ENCODE measurements around the gene TTR. TPM values are rescaled to one million over a fixed set of nuclear protein-coding genes. Genes with fewer than 3 reads are reported as not detected.

TTR gene
- total and polyA plus RNA-seq, 2 of the 13 experiments (the other 11 are each of a cell fraction or from before 2014, with no cell fraction given) = 91.3 to 496 TPM

GRCh38 chr18:31607384-31607783 lies 15.7 kb downstream of the TTR start:
- CTCF ChIA-PET (ENCODE audit: low intra/inter-chr PET ratio, low total read pairs) = no interaction called here
- peak; percentile 23 for DNase-seq (ENCODE audit: low spot score)
- Histone ChIP-seq H3K79me2 (ENCODE audit: insufficient read depth, low read length) (no peaks in the 10 kb centered on the region), H3K27me3 (ENCODE audit: control insufficient read depth in 1 of 2, insufficient read depth in 2 of 2, low read length in 2 of 2) (no peaks in the 10 kb centered on the region), H3K4me3 (replicated peaks in 1 of 3; ENCODE audit: insufficient read depth in 1 of 3, low read depth in 2 of 3, low read length in 3 of 3) (no peak overlapping the region), H2AFZ (ENCODE audit: low read length) (no peak overlapping the region), H3K27ac (ENCODE audit: extremely low read length, insufficient read depth, low read length) (peak overlapping the region; percentile 67), H3K9me3 (ENCODE audit: low read length) (no peaks in the 10 kb centered on the region), H4K20me1 (ENCODE audit: insufficient read depth, low read length) (no peaks in the 10 kb centered on the region), H3K9ac (ENCODE audit: insufficient read depth, low read depth, low read length) (no peak overlapping the region; the same call in 1 of the 2 replicates), H3K36me3 (replicated peaks in 1 of 2; ENCODE audit: control insufficient read depth in 1 of 2, insufficient read depth in 2 of 2, low read length in 2 of 2) (no peaks in the 10 kb centered on the region), H3K4me1 (ENCODE audit: insufficient read depth, low read length) (peaks cover 76% of the 10 kb centered on the region), H3K4me2 (ENCODE audit: low read depth, low read length) (peak overlapping the region; percentile 56)
- ATAC-seq = peak; percentile 70
- WGBS (ENCODE audit: low lambda C conversion rate) = 6% methylated on average over 5 of the region's 5 CpGs
- FAIRE-seq = no peak
- intact Hi-C loops (cut with micrococcal nuclease; ENCODE audit: unreplicated experiment) = loop anchor here (10.0 kb wide), 1 partner anchor 207 kb away; no protein-coding TSS in a partner anchor
- in situ Hi-C loops (cut with HindIII; ENCODE audit: extremely low pct_ligation_motif_present, low pct_unique_long_range_greater_than_20kb) = no loop called here
- BruUV-seq (replicated peaks) = no TSS peak
- POLR2A ChIA-PET = interaction anchor here (0.7 to 2.2 kb wide), 4 partner anchors 9 to 16 kb away, joined by 3 to 6 read pairs (median 4); partner anchors contain the start of gene TTR
- TF ChIP-seq EEA1 (CRISPR knock-in tag; IDR thresholded peaks at IDR 0.05; ENCODE audit: borderline replicate concordance) (no peak), SRSF1 (optimal IDR thresholded peaks at IDR 0.05; ENCODE audit: low read depth, low read length) (no peak), SOX13 (IDR thresholded peaks at IDR 0.05) (no peak), SOX13 (CRISPR knock-in tag; conservative IDR thresholded peaks at IDR 0.05 in 1 of 2, IDR thresholded peaks at IDR 0.05 in 1 of 2) (peak in 1 of 2 experiments; percentile 35; a peak in 1 of 4 replicates), ZFP37 (CRISPR knock-in tag; IDR thresholded peaks at IDR 0.05; ENCODE audit: borderline replicate concordance) (no peak), ZNF75D (CRISPR knock-in tag; IDR thresholded peaks at IDR 0.05; ENCODE audit: borderline replicate concordance) (no peak), ZNF292 (CRISPR knock-in tag; IDR thresholded peaks at IDR 0.05; ENCODE audit: borderline replicate concordance, low read depth) (peak; percentile 65; the same call in 1 of the 2 replicates), ZBTB20 (CRISPR knock-in tag; IDR thresholded peaks at IDR 0.05; ENCODE audit: borderline replicate concordance, low read depth) (no peak), HCFC1 (IDR thresholded peaks at IDR 0.05; ENCODE audit: low read depth, low read length) (no peak), SALL1 (CRISPR knock-in tag; IDR thresholded peaks at IDR 0.05) (peak; percentile 86), KMT2B (CRISPR knock-in tag; IDR thresholded peaks at IDR 0.05) (no peak), ZNF792 (CRISPR knock-in tag; IDR thresholded peaks at IDR 0.05) (no peak), ZMYM4 (CRISPR knock-in tag; IDR thresholded peaks at IDR 0.05) (peak; percentile 34; the same call in 1 of the 2 replicates), RXRB (CRISPR knock-in tag; IDR thresholded peaks at IDR 0.05; ENCODE audit: borderline replicate concordance) (0 out of 2 replicates have a peak, but pooled peaks have one; percentile 36), MYC (CRISPR knock-in tag; IDR thresholded peaks at IDR 0.05; ENCODE audit: borderline replicate concordance) (peak; percentile 65; the same call in 1 of the 2 replicates), SSRP1 (CRISPR knock-in tag; IDR thresholded peaks at IDR 0.05) (no peak), TBX3 (IDR thresholded peaks at IDR 0.05; ENCODE audit: borderline replicate concordance) (no peak), KDM6A (CRISPR knock-in tag; IDR thresholded peaks at IDR 0.05; ENCODE audit: low read depth) (0 out of 2 replicates have a peak, but pooled peaks have one; percentile 24), SOX5 (CRISPR knock-in tag; IDR thresholded peaks at IDR 0.05; ENCODE audit: borderline replicate concordance) (0 out of 2 replicates have a peak, but pooled peaks have one; percentile 22), FOXK1 (CRISPR knock-in tag; IDR thresholded peaks at IDR 0.05; ENCODE audit: borderline replicate concordance, low read depth) (no peak), NR2C2 (CRISPR knock-in tag; IDR thresholded peaks at IDR 0.05; ENCODE audit: borderline replicate concordance) (peak; percentile 74), NKX3-1 (CRISPR knock-in tag; IDR thresholded peaks at IDR 0.05) (no peak), DPF2 (CRISPR knock-in tag; IDR thresholded peaks at IDR 0.05; ENCODE audit: borderline replicate concordance, low read depth) (0 out of 2 replicates have a peak, but pooled peaks have one; percentile 35)
- TF ChIP-seq, protein P1, sequence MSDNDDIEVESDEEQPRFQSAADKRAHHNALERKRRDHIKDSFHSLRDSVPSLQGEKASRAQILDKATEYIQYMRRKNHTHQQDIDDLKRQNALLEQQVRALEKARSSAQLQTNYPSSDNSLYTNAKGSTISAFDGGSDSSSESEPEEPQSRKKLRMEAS (IDR thresholded peaks at IDR 0.05) = peak; percentile 78
- TF ChIP-seq, protein P2, sequence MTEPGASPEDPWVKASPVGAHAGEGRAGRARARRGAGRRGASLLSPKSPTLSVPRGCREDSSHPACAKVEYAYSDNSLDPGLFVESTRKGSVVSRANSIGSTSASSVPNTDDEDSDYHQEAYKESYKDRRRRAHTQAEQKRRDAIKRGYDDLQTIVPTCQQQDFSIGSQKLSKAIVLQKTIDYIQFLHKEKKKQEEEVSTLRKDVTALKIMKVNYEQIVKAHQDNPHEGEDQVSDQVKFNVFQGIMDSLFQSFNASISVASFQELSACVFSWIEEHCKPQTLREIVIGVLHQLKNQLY (CRISPR knock-in tag; IDR thresholded peaks at IDR 0.05) = 0 out of 2 replicates have a peak, but pooled peaks have one; percentile 43
- TF ChIP-seq, protein P3, sequence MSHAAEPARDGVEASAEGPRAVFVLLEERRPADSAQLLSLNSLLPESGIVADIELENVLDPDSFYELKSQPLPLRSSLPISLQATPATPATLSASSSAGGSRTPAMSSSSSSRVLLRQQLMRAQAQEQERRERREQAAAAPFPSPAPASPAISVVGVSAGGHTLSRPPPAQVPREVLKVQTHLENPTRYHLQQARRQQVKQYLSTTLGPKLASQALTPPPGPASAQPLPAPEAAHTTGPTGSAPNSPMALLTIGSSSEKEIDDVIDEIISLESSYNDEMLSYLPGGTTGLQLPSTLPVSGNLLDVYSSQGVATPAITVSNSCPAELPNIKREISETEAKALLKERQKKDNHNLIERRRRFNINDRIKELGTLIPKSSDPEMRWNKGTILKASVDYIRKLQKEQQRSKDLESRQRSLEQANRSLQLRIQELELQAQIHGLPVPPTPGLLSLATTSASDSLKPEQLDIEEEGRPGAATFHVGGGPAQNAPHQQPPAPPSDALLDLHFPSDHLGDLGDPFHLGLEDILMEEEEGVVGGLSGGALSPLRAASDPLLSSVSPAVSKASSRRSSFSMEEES (CRISPR knock-in tag; IDR thresholded peaks at IDR 0.05) = 0 out of 2 replicates have a peak, but pooled peaks have one; percentile 33

Measured in HepG2 (cell line).